ENCODE measurements around the gene FBXL4.

FBXL4 gene

DNA sequence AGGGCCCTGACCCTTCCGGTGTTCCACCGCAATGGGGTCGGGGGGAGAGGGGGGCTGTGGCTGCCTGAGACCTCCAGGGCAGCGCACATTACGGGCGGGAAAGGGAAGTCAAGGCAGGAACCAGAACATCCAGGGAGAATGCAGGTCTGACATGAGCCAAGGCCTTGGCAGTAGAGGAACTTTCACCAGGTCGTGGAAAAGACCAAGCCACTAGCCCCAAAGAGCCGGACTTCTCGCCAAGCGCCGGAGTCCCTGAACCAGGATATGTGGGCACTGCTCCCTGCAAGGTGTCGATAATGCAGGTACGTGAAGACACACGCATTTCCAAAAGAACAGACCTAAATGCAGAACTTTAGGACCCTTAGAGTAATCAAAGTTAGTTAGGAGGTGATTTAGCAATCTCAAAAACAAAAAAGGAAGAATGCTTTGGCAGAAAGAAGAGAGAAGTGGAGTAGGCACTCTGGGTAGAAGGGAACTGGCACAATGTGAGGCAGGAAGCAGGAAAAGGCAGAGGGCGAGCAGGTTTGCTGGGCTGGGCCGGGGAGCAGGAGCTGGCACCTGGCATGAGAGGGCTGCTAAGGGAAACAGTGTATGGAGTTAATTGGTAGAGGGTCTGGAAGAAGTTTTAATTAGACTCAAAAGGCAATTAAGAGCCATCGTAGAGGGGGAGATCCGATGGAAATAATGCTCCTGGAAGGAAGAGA is 99.1 kb downstream of the FBXL4 start:
- TF ChIP-seq, protein P1, sequence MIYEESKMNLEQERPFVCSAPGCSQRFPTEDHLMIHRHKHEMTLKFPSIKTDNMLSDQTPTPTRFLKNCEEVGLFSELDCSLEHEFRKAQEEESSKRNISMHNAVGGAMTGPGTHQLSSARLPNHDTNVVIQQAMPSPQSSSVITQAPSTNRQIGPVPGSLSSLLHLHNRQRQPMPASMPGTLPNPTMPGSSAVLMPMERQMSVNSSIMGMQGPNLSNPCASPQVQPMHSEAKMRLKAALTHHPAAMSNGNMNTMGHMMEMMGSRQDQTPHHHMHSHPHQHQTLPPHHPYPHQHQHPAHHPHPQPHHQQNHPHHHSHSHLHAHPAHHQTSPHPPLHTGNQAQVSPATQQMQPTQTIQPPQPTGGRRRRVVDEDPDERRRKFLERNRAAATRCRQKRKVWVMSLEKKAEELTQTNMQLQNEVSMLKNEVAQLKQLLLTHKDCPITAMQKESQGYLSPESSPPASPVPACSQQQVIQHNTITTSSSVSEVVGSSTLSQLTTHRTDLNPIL (CRISPR knock-in tag; IDR thresholded peaks at IDR 0.05; ENCODE audit: low read depth): no peak
- TF ChIP-seq ESRRG (CRISPR knock-in tag; IDR thresholded peaks at IDR 0.05): no peak
- no peak for TF ChIP-seq POU6F1 (CRISPR knock-in tag; IDR thresholded peaks at IDR 0.05; ENCODE audit: borderline replicate concordance, low read depth)
- no peak for TF ChIP-seq CSRNP3 (CRISPR knock-in tag; IDR thresholded peaks at IDR 0.05)
- no peak for TF ChIP-seq ARNTL (CRISPR knock-in tag; IDR thresholded peaks at IDR 0.05; ENCODE audit: borderline replicate concordance, low read depth)
- no peak for TF ChIP-seq ZNF70 (CRISPR knock-in tag; IDR thresholded peaks at IDR 0.05)
- no peak for TF ChIP-seq CSDC2 (CRISPR knock-in tag; IDR thresholded peaks at IDR 0.05)
- no peak for TF ChIP-seq SNAI2 (CRISPR knock-in tag; IDR thresholded peaks at IDR 0.05)
- TF ChIP-seq TOX (CRISPR knock-in tag; IDR thresholded peaks at IDR 0.05; ENCODE audit: borderline replicate concordance): no peak
- TF ChIP-seq OSR1 (CRISPR knock-in tag; IDR thresholded peaks at IDR 0.05): no peak
- TF ChIP-seq RARB (CRISPR knock-in tag; IDR thresholded peaks at IDR 0.05): no peak
- no peak for TF ChIP-seq ZC3H10 (CRISPR knock-in tag; IDR thresholded peaks at IDR 0.05)
- no peak for TF ChIP-seq BACH2 (CRISPR knock-in tag; IDR thresholded peaks at IDR 0.05; ENCODE audit: borderline replicate concordance)
- ATAC-seq: no peak

DNA sequence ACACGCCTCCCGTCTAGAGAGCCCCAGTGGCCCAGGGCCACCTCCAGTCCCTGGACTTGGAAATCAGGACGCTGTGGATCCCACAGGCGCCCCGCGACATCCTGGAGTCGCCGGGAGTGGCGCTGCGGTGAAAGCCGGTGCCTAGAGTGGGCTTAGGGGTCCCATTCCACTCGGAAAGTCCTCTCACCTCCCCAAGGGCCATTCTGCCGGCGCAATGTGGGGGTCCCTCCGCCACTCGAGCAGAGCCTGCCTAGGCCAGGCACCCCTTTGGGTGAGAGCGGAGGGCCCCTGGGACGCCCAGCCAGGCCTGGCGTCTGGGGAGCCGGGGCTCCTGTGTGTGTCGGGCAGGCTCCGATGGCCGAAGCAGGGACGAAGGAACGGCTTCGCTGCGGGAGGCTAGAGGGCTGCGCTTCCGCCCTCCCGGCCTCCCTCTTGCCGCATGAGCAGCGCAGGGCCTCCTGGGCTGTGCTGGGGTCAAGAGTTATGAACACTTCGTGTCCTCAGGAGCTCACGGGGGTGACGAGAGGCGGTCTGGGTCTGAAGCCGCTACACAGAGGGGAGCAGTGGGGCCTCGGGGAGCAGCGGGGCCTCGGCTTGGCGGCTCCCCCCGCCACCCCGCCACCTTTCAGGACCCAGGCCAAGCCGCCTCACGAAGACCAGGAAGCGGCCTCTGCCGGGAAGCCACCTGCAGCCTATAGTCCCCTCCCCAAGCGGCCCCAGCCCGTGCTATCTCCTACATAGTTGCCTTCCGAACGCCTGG is 99.8 kb downstream of the FBXL4 start:
- no peak for ATAC-seq
- TF ChIP-seq ZNF8 (CRISPR knock-in tag; IDR thresholded peaks at IDR 0.05) (no peak), ZC3H10 (CRISPR knock-in tag; IDR thresholded peaks at IDR 0.05) (no peak), POU6F1 (CRISPR knock-in tag; IDR thresholded peaks at IDR 0.05; ENCODE audit: borderline replicate concordance, low read depth) (no peak), OSR1 (CRISPR knock-in tag; IDR thresholded peaks at IDR 0.05) (no peak), ZNF70 (CRISPR knock-in tag; IDR thresholded peaks at IDR 0.05) (no peak), CSRNP3 (CRISPR knock-in tag; IDR thresholded peaks at IDR 0.05) (no peak), ZFP30 (CRISPR knock-in tag; IDR thresholded peaks at IDR 0.05) (no peak), ARNTL (CRISPR knock-in tag; IDR thresholded peaks at IDR 0.05; ENCODE audit: borderline replicate concordance, low read depth) (no peak), GLIS3 (CRISPR knock-in tag; IDR thresholded peaks at IDR 0.05) (no peak), TOX (CRISPR knock-in tag; IDR thresholded peaks at IDR 0.05; ENCODE audit: borderline replicate concordance) (no peak)

GRCh38 chr6:98847416-98847778 is 100.3 kb downstream of the FBXL4 start:
- no peak for TF ChIP-seq ZFP3 (CRISPR knock-in tag; IDR thresholded peaks at IDR 0.05)
- no peak for ATAC-seq

DNA sequence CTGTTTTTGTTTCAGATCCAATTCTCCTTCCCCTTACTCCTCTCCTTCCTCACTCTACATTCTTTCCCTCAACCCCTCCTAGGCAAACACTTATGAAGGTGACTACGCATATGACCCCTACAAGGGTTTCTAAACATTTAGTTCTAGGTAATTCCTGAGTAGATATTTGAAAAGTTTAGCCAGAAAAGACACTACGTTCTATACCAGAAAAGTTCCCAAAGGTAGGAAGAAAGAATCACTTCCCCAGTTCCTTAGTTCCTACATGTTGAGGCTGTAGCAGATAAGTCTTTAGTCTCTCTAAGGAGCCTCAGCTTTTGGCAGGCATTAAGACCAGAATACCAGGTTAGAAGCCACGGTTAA is 101.7 kb downstream of the FBXL4 start:
- no peak for ATAC-seq
- TF ChIP-seq ZNF8 (CRISPR knock-in tag; IDR thresholded peaks at IDR 0.05) (no peak), TSHZ2 (CRISPR knock-in tag; IDR thresholded peaks at IDR 0.05) (no peak), POU6F1 (CRISPR knock-in tag; IDR thresholded peaks at IDR 0.05; ENCODE audit: borderline replicate concordance, low read depth) (no peak), ZFP3 (CRISPR knock-in tag; IDR thresholded peaks at IDR 0.05) (no peak), CSDC2 (CRISPR knock-in tag; IDR thresholded peaks at IDR 0.05) (no peak), ZNF565 (CRISPR knock-in tag; conservative IDR thresholded peaks at IDR 0.05; ENCODE audit: low read depth) (no peak), ZFP30 (CRISPR knock-in tag; IDR thresholded peaks at IDR 0.05) (no peak), ESRRG (CRISPR knock-in tag; IDR thresholded peaks at IDR 0.05) (no peak), SNAI2 (CRISPR knock-in tag; IDR thresholded peaks at IDR 0.05) (no peak), ZNF70 (CRISPR knock-in tag; IDR thresholded peaks at IDR 0.05) (no peak), GLIS3 (CRISPR knock-in tag; IDR thresholded peaks at IDR 0.05) (no peak)
- TF ChIP-seq, protein P1 (CRISPR knock-in tag; IDR thresholded peaks at IDR 0.05; ENCODE audit: low read depth): no peak
